Measurements from ENCODE around the gene STX5.

- TF ChIP-seq, protein P1, sequence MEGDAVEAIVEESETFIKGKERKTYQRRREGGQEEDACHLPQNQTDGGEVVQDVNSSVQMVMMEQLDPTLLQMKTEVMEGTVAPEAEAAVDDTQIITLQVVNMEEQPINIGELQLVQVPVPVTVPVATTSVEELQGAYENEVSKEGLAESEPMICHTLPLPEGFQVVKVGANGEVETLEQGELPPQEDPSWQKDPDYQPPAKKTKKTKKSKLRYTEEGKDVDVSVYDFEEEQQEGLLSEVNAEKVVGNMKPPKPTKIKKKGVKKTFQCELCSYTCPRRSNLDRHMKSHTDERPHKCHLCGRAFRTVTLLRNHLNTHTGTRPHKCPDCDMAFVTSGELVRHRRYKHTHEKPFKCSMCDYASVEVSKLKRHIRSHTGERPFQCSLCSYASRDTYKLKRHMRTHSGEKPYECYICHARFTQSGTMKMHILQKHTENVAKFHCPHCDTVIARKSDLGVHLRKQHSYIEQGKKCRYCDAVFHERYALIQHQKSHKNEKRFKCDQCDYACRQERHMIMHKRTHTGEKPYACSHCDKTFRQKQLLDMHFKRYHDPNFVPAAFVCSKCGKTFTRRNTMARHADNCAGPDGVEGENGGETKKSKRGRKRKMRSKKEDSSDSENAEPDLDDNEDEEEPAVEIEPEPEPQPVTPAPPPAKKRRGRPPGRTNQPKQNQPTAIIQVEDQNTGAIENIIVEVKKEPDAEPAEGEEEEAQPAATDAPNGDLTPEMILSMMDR (IDR thresholded peaks at IDR 0.05; ENCODE audit: low read length), result no peak
- TF ChIP-seq EZH2 (optimal IDR thresholded peaks at IDR 0.05; ENCODE audit: low read depth, low read length), result no peak
- no peak for TF ChIP-seq EZH2phosphoT487 (IDR thresholded peaks at IDR 0.05; ENCODE audit: low read length)
Measured at GRCh38 chr11:62771144-62772021, 60.5 kb downstream of the STX5 start, which contains the start of gene TAF6L.

Data from MM.1S (cell line).